Cardiac septum (tissue), 1 donor: ENCODE data around the gene ZNF681. TPM values are rescaled to one million over a fixed set of nuclear protein-coding genes. Genes with fewer than 3 reads are reported as not detected.
A peak's percentile ranks its signal among the peaks of the same experiment; 100 is the strongest.
"Not testable (repeated sequence)": the region's sequence is repeated elsewhere in the genome, so short reads cannot be mapped to it uniquely, and the experiment has no call there.

Experiments
- DNase-seq: peaks from one replicate; pipeline ENCODE4 v3.0.0-alpha.2; 2020; ENCODE audit warnings: low spot score
- intact Hi-C: fragments of 100-400 bp; cut with DNase I; formaldehyde crosslinking; loops from one replicate; pipeline ENCODE4 v1.14.0; 2022
- total RNA-seq: library from RNA; stranded (reverse); fragmentation: NEBNext Ultra II Directional; extraction: Animal tissue kit (Norgen Biotek cat#: 25700); gene quantifications from one replicate; pipeline ENCODE4 v1.2.1, GENCODE V29; 2021
- donor health status: DM: no; HTN: no; CAD: no.

ZNF681 gene
- total RNA-seq, 1 donor from 2014 or later: 0.38 TPM

GRCh38 chr19:23776507-23777205, 18.0 kb upstream of the ZNF681 start:
- no peak for DNase-seq
- intact Hi-C loops: no loop called here

- intact Hi-C loops: no loop called here
- DNase-seq: no peak
These were observed 15.9 kb upstream of the ZNF681 start for GRCh38 chr19:23774524-23774971.

GRCh38 chr19:23774106-23774505, 15.4 kb upstream of the ZNF681 start:
- no peak for DNase-seq
- intact Hi-C loops: no loop called here

GRCh38 chr19:23772675-23773063, 14.0 kb upstream of the ZNF681 start:
- intact Hi-C loops: no loop called here
- DNase-seq: no peak

GRCh38 chr19:23771761-23772674, 13.3 kb upstream of the ZNF681 start:
- DNase-seq: no peak
- intact Hi-C loops: no loop called here

- no peak for DNase-seq
- intact Hi-C loops: no loop called here
These were observed 12.6 kb upstream of the ZNF681 start for GRCh38 chr19:23771316-23771715.

GRCh38 chr19:23770672-23771250, 12.1 kb upstream of the ZNF681 start:
- DNase-seq: no peak
- intact Hi-C loops: no loop called here

GRCh38 chr19:23769691-23770468, 11.2 kb upstream of the ZNF681 start:
- intact Hi-C loops: no loop called here
- DNase-seq: no peak

- DNase-seq: no peak
- intact Hi-C loops: no loop called here
These were observed 8.3 kb upstream of the ZNF681 start for GRCh38 chr19:23766951-23767350.

GRCh38 chr19:23764781-23765180, 6.1 kb upstream of the ZNF681 start:
- intact Hi-C loops: no loop called here
- DNase-seq: no peak

GRCh38 chr19:23762884-23763711, 4.4 kb upstream of the ZNF681 start:
- intact Hi-C loops: no loop called here
- DNase-seq: peak; percentile 88

- intact Hi-C loops: no loop called here
- DNase-seq: no peak
These were observed 3.8 kb upstream of the ZNF681 start for GRCh38 chr19:23762548-23762883.

- DNase-seq, intact Hi-C loops: not testable (repeated sequence)
These were observed 1.6 kb upstream of the ZNF681 start for GRCh38 chr19:23760326-23760725.

- DNase-seq, intact Hi-C loops: not testable (repeated sequence)
These were observed 15.0 kb downstream of the ZNF681 start for GRCh38 chr19:23743633-23744232.

- intact Hi-C loops, DNase-seq: not testable (repeated sequence)
These were observed 27.8 kb downstream of the ZNF681 start for GRCh38 chr19:23730729-23731465.

- DNase-seq, intact Hi-C loops: not testable (repeated sequence)
These were observed 34.5 kb downstream of the ZNF681 start for GRCh38 chr19:23724161-23724560.

- no peak for DNase-seq
- intact Hi-C loops: no loop called here
These were observed 39.9 kb downstream of the ZNF681 start for GRCh38 chr19:23718802-23719201.

GRCh38 chr19:23716792-23717191, 41.9 kb downstream of the ZNF681 start:
- no peak for DNase-seq
- intact Hi-C loops: no loop called here
